Testis (tissue), 3 donors: ENCODE measurements around the gene PRTG. TPM values are rescaled to one million over a fixed set of nuclear protein-coding genes. Genes with fewer than 3 reads are reported as not detected.

Source experiments
- DNase-seq: peaks from one replicate; pipeline ENCODE4 v3.0.0-alpha.2; 2019
- H3K27ac ChIP-seq, 2 donors: fragments of 200-600 bp; sonication (generic); one replicate each; pipeline ENCODE4 v1.5.1; 2019
- H3K27me3 ChIP-seq: fragments of 200-600 bp; sonication (generic); one replicate; pipeline ENCODE4 v1.5.1; 2019
- H3K36me3 ChIP-seq: fragments of 200-600 bp; sonication (generic); one replicate; pipeline ENCODE4 v1.5.1; 2017; ENCODE audit warnings: low read depth; ENCODE audit errors: missing control alignments
- H3K4me1 ChIP-seq: fragments of 200-600 bp; sonication (generic); one replicate; pipeline ENCODE4 v1.5.1; 2019
- H3K4me3 ChIP-seq, 2 donors: fragments of 200-600 bp; sonication (generic); one replicate each; pipeline ENCODE4 v1.5.1; 2017 to 2019
- H3K9me3 ChIP-seq: fragments of 200-600 bp; sonication (generic); one replicate; pipeline ENCODE4 v1.5.1; 2017
- POLR2A ChIP-seq: fragments of 450-650 bp; IDR thresholded peaks from one replicate; pipeline ENCODE4 v1.6.1; 2017; ENCODE audit warnings: antibody characterized with exemption, mild to moderate bottlenecking, moderate library complexity
- WGBS, 2 donors: methylation state at CpG; one replicate each; pipeline ENCODE4 v1.1.5; 2018; 5-methylcytosine and 5-hydroxymethylcytosine counted together
- intact Hi-C: fragments of 100-400 bp; cut with DNase I; formaldehyde crosslinking; loops from one replicate; pipeline ENCODE4 v1.15.1; 2023; ENCODE audit warnings: low total_unique reads
- polyA plus RNA-seq: library from polyadenylated mRNA; stranded (reverse); fragments of 350-450 nt; fragmentation: Illumina TruSeq; extraction: RNeasy Lipid Tissue Mini Kit (QIAGEN cat#74804); gene quantifications from one replicate; pipeline ENCODE4 v1.2.3, GENCODE V29; 2014; ENCODE audit warnings: low read depth, low replicate concordance; ENCODE audit not compliant: insufficient read depth
- total RNA-seq, 2 donors: library from RNA; depleted of rRNA; stranded (reverse); fragments of >200 nt; gene quantifications; one replicate each; pipeline ENCODE4 v1.2.3, GENCODE V29; 2016
- TF ChIP-seq, protein P1 (sequence below), 3 experiments: fragments of 450-650 bp in 2 of 3; fragments of 200-600 bp in 1 of 3; sonication (generic) in 1 of 3; IDR thresholded peaks; one replicate each; pipeline ENCODE4 v1.5.1; 2016 to 2019; ENCODE audit warnings: antibody characterized with exemption in 3 of 3, mild to moderate bottlenecking in 2 of 3, moderate library complexity in 1 of 3

Gene PRTG
- total and polyA plus RNA-seq, 3 donors from 2014 or later, result 14.7 to 29.7 (median 26.3) TPM

GRCh38 chr15:55740359-55740878 is 2.5 kb downstream of the PRTG start:
- Histone ChIP-seq H3K27ac (no peak overlapping the region), H3K36me3 (no peaks in the 10 kb centered on the region), H3K27me3 (no peaks in the 10 kb centered on the region), H3K4me1 (no peaks in the 10 kb centered on the region), H3K9me3 (no peaks in the 10 kb centered on the region), H3K4me3 (no peak overlapping the region)
- TF ChIP-seq, protein P1, sequence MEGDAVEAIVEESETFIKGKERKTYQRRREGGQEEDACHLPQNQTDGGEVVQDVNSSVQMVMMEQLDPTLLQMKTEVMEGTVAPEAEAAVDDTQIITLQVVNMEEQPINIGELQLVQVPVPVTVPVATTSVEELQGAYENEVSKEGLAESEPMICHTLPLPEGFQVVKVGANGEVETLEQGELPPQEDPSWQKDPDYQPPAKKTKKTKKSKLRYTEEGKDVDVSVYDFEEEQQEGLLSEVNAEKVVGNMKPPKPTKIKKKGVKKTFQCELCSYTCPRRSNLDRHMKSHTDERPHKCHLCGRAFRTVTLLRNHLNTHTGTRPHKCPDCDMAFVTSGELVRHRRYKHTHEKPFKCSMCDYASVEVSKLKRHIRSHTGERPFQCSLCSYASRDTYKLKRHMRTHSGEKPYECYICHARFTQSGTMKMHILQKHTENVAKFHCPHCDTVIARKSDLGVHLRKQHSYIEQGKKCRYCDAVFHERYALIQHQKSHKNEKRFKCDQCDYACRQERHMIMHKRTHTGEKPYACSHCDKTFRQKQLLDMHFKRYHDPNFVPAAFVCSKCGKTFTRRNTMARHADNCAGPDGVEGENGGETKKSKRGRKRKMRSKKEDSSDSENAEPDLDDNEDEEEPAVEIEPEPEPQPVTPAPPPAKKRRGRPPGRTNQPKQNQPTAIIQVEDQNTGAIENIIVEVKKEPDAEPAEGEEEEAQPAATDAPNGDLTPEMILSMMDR (IDR thresholded peaks at IDR 0.05), result no peak
- TF ChIP-seq POLR2A, result no peak
- DNase-seq, result no peak
- intact Hi-C loops, result no loop called here
- WGBS, 2 donors, result 59 to 65% methylated on average over 11 of the region's 11 CpGs

- intact Hi-C loops, result no loop called here
- WGBS, 2 donors, result 100% methylated on average over 1 of the region's 1 CpG
These were observed 3.3 kb downstream of the PRTG start for GRCh38 chr15:55739641-55740040.

GRCh38 chr15:55738715-55739114 is 4.2 kb downstream of the PRTG start:
- no peak overlapping the region for H3K27ac ChIP-seq
- 4 to 56% methylated on average over 1 of the region's 1 CpG for WGBS, 2 donors
- DNase-seq, result no peak
- H3K9me3 ChIP-seq, result no peaks in the 10 kb centered on the region
- no peak overlapping the region for H3K4me3 ChIP-seq
- H3K36me3 ChIP-seq, result no peaks in the 10 kb centered on the region
- no peaks in the 10 kb centered on the region for H3K27me3 ChIP-seq
- no peak for TF ChIP-seq POLR2A
- TF ChIP-seq, protein P1 (IDR thresholded peaks at IDR 0.05), result no peak
- no peaks in the 10 kb centered on the region for H3K4me1 ChIP-seq
- intact Hi-C loops, result no loop called here

More at GRCh38 chr15:55739641-55740040, 3.3 kb downstream of the PRTG start:
- Histone ChIP-seq H3K36me3 (no peaks in the 10 kb centered on the region), H3K27ac (no peak overlapping the region), H3K4me3 (no peak overlapping the region), H3K9me3 (no peaks in the 10 kb centered on the region), H3K27me3 (no peaks in the 10 kb centered on the region), H3K4me1 (no peaks in the 10 kb centered on the region)
- no peak for DNase-seq
- TF ChIP-seq POLR2A, result no peak
- TF ChIP-seq, protein P1 (IDR thresholded peaks at IDR 0.05), result no peak

- no peak overlapping the region for H3K27ac ChIP-seq
- no peaks in the 10 kb centered on the region for H3K36me3 ChIP-seq
- no peaks in the 10 kb centered on the region for H3K9me3 ChIP-seq
- H3K4me1 ChIP-seq, result no peaks in the 10 kb centered on the region
- intact Hi-C loops, result no loop called here
- no peak for TF ChIP-seq POLR2A
- TF ChIP-seq, protein P1 (IDR thresholded peaks at IDR 0.05), result no peak
- no peak for DNase-seq
- H3K4me3 ChIP-seq, result no peak overlapping the region
- no peaks in the 10 kb centered on the region for H3K27me3 ChIP-seq
These were observed 5.6 kb downstream of the PRTG start for GRCh38 chr15:55737373-55737772.

DNA sequence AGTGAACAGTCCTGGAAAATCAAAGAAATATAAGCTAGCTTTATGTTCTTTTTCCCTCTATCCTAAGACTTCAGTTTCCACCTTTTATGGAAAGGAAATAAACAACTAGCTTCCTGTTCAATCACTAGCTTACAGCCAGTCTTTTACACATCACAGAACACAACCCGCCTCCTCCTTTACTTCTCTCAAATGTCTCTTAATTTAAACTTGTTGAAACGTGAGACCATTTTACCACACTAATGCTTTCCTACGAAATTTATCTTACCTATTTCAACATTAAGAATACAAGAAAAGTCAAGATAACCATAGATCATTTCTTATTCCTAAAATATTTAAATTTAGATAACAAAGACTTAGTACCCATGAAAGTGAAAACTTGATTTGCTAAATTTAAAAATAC is 6.2 kb downstream of the PRTG start:
- H3K27ac ChIP-seq, result no peak overlapping the region
- no peaks in the 10 kb centered on the region for H3K27me3 ChIP-seq
- WGBS, 2 donors, result 81 to 85% methylated on average over 3 of the region's 3 CpGs

More for the DNA sequence above, 6.2 kb downstream of the PRTG start:
- Histone ChIP-seq H3K4me1 (no peaks in the 10 kb centered on the region), H3K4me3 (no peak overlapping the region), H3K36me3 (no peaks in the 10 kb centered on the region), H3K9me3 (no peaks in the 10 kb centered on the region)
- TF ChIP-seq, protein P1 (IDR thresholded peaks at IDR 0.05), result no peak
- no peak for TF ChIP-seq POLR2A
- DNase-seq, result no peak
- intact Hi-C loops, result no loop called here
